Medulla oblongata (tissue), 1 donor: ENCODE data around the gene DTD1.

Experiments used
- DNase-seq: peaks from one replicate; pipeline ENCODE4 v3.0.0-alpha.2; 2015; ENCODE audit errors: extremely low spot score

The DTD1 gene

GRCh38 chr20:18587665-18588573, at the start of gene DTD1:
TSS of gene DTD1 (plus strand) at chr20:18588054. CDS start at chr20:18588073, 19 bp downstream.
- DNase-seq, result peak; percentile 93

- no peak for DNase-seq
Observed at GRCh38 chr20:18541741-18542140, 46.1 kb upstream of the DTD1 start.

- no peak for DNase-seq
Observed at GRCh38 chr20:18543216-18543615, 44.6 kb upstream of the DTD1 start.

GRCh38 chr20:18543932-18544331, 43.9 kb upstream of the DTD1 start:
- no peak for DNase-seq

- DNase-seq, result no peak
Observed at GRCh38 chr20:18545566-18545965, 42.3 kb upstream of the DTD1 start.

- DNase-seq, result no peak
Observed at GRCh38 chr20:18548465-18548864, 39.4 kb upstream of the DTD1 start.

GRCh38 chr20:18553746-18554145, 34.1 kb upstream of the DTD1 start:
- no peak for DNase-seq

GRCh38 chr20:18566892-18567738, 20.7 kb upstream of the DTD1 start, which contains the start of gene SMIM26:
TSS of gene SMIM26 (plus strand) at chr20:18567432. CDS start at chr20:18567479, 47 bp downstream.
- peak; percentile 93 for DNase-seq

- no peak for DNase-seq
Observed at GRCh38 chr20:18567739-18568091, 20.1 kb upstream of the DTD1 start.

- no peak for DNase-seq
Observed at GRCh38 chr20:18571009-18571408, 16.8 kb upstream of the DTD1 start.

- DNase-seq, result peak; percentile 25
Observed at GRCh38 chr20:18571578-18571977, 16.3 kb upstream of the DTD1 start.

- no peak for DNase-seq
Observed at GRCh38 chr20:18577942-18578341, 9.9 kb upstream of the DTD1 start.

GRCh38 chr20:18578581-18578980, 9.3 kb upstream of the DTD1 start:
- DNase-seq, result no peak

- no peak for DNase-seq
Observed at GRCh38 chr20:18580012-18580411, 7.8 kb upstream of the DTD1 start.

GRCh38 chr20:18585134-18585533, 2.7 kb upstream of the DTD1 start:
- no peak for DNase-seq

- DNase-seq, result no peak
Observed at GRCh38 chr20:18588574-18588933, 700 bp downstream of the DTD1 start.

GRCh38 chr20:18589941-18590674, 2.3 kb downstream of the DTD1 start:
- peak; percentile 22 for DNase-seq

GRCh38 chr20:18596270-18596669, 8.4 kb downstream of the DTD1 start:
- DNase-seq, result no peak

- DNase-seq, result no peak
Observed at GRCh38 chr20:18609741-18610140, 21.9 kb downstream of the DTD1 start.

- DNase-seq, result no peak
Observed at GRCh38 chr20:18611492-18611891, 23.6 kb downstream of the DTD1 start.

- no peak for DNase-seq
Observed at GRCh38 chr20:18613553-18613952, 25.7 kb downstream of the DTD1 start.

- no peak for DNase-seq
Observed at GRCh38 chr20:18614244-18614643, 26.4 kb downstream of the DTD1 start.
